Fibroblast of the aortic adventitia (primary cell): ENCODE data around the gene BDP1. TPM values are rescaled to one million over a fixed set of nuclear protein-coding genes. Genes with fewer than 3 reads are reported as not detected.

Experiments
- DNase-seq: peaks from one replicate; pipeline ENCODE4 v3.0.0-alpha.2; 2010; ENCODE audit warnings: low read depth
- H3K4me3 ChIP-seq: 2 replicates; pipeline ENCODE4 v1.5.1; 2011; ENCODE audit warnings: low read depth, mild to moderate bottlenecking, control low read depth, low read length, moderate library complexity
- total RNA-seq: library from RNA; depleted of rRNA; stranded (reverse); fragments of >200 nt; gene quantifications from 2 replicates; pipeline ENCODE4 v1.2.3, GENCODE V29; 2012; ENCODE audit warnings: low replicate concordance
- TF ChIP-seq, protein P1 (sequence below): IDR thresholded peaks from 2 replicates; pipeline ENCODE4 v1.5.1; 2011; ENCODE audit warnings: mild to moderate bottlenecking, low read length, control low read depth, inconsistent platforms; ENCODE audit not compliant: insufficient read depth

BDP1 gene
- total RNA-seq, 1 donor: 27.8 TPM

GRCh38 chr5:71582945-71583584 lies 127.6 kb downstream of the BDP1 start:
- no peak overlapping the region for H3K4me3 ChIP-seq

GRCh38 chr5:71586052-71586940 lies 130.8 kb downstream of the BDP1 start:
- H3K4me3 ChIP-seq: peak overlapping the region; percentile 84
- TF ChIP-seq, protein P1, sequence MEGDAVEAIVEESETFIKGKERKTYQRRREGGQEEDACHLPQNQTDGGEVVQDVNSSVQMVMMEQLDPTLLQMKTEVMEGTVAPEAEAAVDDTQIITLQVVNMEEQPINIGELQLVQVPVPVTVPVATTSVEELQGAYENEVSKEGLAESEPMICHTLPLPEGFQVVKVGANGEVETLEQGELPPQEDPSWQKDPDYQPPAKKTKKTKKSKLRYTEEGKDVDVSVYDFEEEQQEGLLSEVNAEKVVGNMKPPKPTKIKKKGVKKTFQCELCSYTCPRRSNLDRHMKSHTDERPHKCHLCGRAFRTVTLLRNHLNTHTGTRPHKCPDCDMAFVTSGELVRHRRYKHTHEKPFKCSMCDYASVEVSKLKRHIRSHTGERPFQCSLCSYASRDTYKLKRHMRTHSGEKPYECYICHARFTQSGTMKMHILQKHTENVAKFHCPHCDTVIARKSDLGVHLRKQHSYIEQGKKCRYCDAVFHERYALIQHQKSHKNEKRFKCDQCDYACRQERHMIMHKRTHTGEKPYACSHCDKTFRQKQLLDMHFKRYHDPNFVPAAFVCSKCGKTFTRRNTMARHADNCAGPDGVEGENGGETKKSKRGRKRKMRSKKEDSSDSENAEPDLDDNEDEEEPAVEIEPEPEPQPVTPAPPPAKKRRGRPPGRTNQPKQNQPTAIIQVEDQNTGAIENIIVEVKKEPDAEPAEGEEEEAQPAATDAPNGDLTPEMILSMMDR: no peak
- DNase-seq: peak; percentile 50

More at GRCh38 chr5:71582945-71583584, 127.6 kb downstream of the BDP1 start:
- TF ChIP-seq, protein P1: no peak
- DNase-seq: peak; percentile 3

GRCh38 chr5:71586941-71587765 lies 131.7 kb downstream of the BDP1 start, which contains the start of gene MCCC2:
MCCC2 (plus strand) TSS chr5:71587340; CDS start chr5:71587426, 86 bp downstream.
- peak; percentile 92 for DNase-seq
- H3K4me3 ChIP-seq: peak within 1 kb of the TSS; percentile 84
- TF ChIP-seq, protein P1: no peak

GRCh38 chr5:71587766-71588532 lies 132.5 kb downstream of the BDP1 start:
- TF ChIP-seq, protein P1: no peak
- DNase-seq: peak; percentile 36

GRCh38 chr5:71588533-71588885 lies 133.1 kb downstream of the BDP1 start:
- no peak for DNase-seq
- H3K4me3 ChIP-seq: no peak overlapping the region
- TF ChIP-seq, protein P1: no peak

More at GRCh38 chr5:71587766-71588532, 132.5 kb downstream of the BDP1 start:
- H3K4me3 ChIP-seq: peak overlapping the region; percentile 84

GRCh38 chr5:71589903-71590302 lies 134.5 kb downstream of the BDP1 start:
- TF ChIP-seq, protein P1: no peak

More at GRCh38 chr5:71589903-71590302, 134.5 kb downstream of the BDP1 start:
- H3K4me3 ChIP-seq: no peak overlapping the region
- DNase-seq: no peak
